HG03097 (cell line): ENCODE measurements around the gene SGSH.
"Not testable (repeated sequence)": the region's sequence is repeated elsewhere in the genome, so short reads cannot be mapped to it uniquely, and the experiment has no call there.

Experiments
- ATAC-seq: cut with Tn5 transposase; IDR thresholded peaks from one replicate; pipeline ENCODE4 v1.9.1; 2021; ENCODE audit not compliant: unreplicated experiment, low FRiP score

Gene SGSH

GRCh38 chr17:80220054-80220735, at the start of gene SGSH, which contains the start of gene SLC26A11:
SGSH (minus strand) TSS chr17:80220333; CDS start chr17:80220313, 20 bp downstream.
SLC26A11 (plus strand) TSS chr17:80220427; CDS start chr17:80221561, 1,134 bp downstream.
- no peak for ATAC-seq

GRCh38 chr17:80269405-80269807, 49.3 kb upstream of the SGSH start:
- ATAC-seq, result no peak

DNA sequence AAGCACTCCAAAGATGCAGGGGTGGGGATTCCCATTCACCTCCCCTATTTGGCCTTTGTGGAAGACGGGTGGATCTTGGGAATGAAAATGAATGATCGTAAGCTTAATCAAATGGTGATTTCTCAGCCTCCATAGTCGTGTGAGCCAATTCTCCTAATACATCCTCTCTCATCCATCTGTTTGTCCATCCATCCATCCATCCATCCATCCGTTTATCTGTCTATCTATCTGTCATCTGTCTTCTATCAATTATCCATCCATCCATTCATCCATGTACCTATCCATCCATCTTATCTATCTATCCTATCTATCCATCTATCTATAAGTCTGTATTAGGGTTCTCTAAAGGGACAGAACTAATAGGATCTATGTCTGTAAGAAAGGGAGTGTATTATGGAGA, 48.3 kb upstream of the SGSH start:
- ATAC-seq, result no peak

- no peak for ATAC-seq
Measured at GRCh38 chr17:80267391-80267790, 47.3 kb upstream of the SGSH start.

GRCh38 chr17:80265205-80266068, 45.3 kb upstream of the SGSH start:
- no peak for ATAC-seq

GRCh38 chr17:80264205-80265075, 44.3 kb upstream of the SGSH start:
- ATAC-seq, result no peak

DNA sequence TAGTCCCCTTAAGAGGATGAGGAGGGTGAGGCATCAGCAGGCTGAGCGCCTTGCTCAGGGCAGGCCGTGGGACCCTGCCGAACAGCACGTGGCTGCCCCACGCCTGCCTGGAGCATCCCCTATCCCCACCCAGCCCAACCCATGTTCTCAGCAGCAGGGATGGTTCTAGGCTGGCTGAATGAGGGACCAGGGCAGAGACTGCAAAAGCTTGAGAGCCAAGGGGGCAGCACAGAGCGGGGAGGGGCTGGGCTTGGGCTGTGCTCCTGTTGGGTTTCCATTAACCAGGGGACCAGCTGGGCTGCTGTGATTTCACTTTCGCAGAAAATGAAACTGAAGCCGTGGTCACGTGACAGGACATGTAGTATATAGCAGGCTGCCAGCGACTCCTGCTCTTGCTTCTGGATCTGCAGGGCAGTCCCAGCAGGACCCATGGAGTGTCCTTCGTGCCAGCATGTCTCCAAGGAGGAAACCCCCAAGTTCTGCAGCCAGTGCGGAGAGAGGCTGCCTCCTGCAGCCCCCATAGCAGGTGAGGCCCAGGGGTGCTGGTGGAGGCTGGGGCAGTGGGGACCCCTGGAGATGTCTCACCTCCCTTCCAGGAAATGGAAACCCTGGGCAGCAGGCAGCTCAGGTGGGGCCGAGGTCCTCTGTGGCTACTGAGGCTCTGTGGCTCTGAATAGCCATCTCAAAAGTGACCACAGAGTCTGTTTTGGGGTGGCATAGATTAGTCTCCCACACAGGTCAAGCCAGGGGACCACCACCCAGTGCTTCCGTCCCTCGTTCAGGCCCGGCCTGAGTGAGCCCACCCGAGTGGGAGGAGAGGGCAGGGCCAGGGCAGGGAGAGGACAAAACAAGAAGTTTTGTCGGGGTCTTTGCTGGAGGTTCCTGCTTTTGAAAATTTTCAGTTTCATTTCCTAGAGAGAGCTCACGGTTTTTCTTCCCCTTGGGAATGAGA, 43.4 kb upstream of the SGSH start:
- peak; percentile 38 for ATAC-seq

GRCh38 chr17:80262775-80263244, 42.7 kb upstream of the SGSH start:
- no peak for ATAC-seq

- no peak for ATAC-seq
Measured at GRCh38 chr17:80262291-80262690, 42.2 kb upstream of the SGSH start.

- ATAC-seq, result no peak
Measured at GRCh38 chr17:80261895-80262279, 41.8 kb upstream of the SGSH start.

- no peak for ATAC-seq
Measured at GRCh38 chr17:80261159-80261894, 41.2 kb upstream of the SGSH start.

DNA sequence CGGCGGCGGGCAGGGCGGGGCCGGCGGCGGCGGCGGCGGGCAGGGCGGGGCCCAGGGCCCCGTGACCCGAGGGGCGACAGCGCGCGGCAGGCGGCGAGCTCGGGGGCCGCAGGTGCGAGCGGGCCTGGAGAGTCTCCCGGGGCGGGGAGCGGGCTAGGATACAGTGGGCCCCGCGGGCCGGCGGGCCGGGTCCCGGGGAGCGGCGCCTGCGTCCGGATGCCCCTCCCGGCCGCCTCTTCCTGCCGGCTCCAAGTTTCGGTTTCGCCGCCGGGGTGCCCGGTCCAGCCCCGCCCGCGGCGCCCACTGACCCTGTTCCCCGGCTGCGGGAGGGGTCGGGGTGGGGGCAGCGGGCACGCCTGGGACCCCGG, 40.6 kb upstream of the SGSH start, which contains the start of gene RNF213:
RNF213 (plus strand) TSS at position 62 of the 368 bp plus-strand sequence. CDS start 2,830 bp downstream, outside the sequence.
- no peak for ATAC-seq

DNA sequence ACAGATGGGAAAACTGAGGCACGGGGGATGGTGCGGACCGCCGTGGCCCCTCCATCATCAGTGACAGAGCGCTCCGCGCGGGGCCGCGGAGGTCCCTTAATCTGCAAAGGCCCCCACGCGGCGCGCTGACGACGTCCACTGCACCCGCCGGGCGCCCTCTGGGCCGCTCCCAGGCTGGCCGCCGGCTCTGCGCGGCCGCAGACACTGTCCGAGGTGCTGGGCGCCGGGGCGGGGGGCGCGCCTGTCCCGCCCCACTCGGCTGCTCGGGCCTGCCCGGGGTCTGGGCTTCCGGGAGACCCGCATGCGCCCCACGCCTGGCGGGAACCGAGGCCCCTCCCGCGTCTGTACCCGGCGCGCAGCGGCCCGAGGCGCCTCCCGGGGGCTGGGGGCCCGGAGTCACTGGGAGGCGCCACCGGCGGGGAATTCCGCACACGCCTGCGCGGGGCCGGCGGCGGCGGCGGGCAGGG, 40.0 kb upstream of the SGSH start:
- ATAC-seq, result peak; percentile 30

DNA sequence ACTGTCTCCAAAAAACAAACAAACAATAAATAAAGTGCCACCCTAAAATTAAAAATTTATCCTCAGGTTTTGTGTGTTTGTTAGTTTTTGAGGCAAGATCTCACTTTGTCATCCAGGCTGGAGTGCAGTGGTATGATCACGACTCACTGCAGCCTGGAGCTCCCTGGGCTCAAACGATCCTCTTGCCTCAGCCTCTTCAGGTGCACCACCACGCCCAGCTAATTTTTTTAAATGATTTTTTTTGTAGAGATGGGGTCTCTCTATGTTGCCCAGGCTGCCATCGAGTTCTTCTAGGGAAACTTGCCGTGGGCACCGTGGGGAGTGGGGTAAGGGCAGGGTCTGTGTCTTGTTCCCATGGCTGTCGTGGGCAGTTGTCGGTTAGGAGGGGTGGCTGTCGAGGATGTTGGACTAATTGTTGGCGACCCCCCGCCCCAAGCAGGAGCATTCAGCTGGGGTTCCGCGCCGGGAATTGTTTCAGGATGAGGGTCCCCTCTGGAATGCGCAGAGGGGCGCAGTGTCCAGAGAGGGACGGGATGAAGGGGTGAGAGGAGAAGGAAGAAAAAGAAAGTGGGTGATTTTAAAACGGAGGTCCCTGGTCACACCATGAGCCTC, 39.4 kb upstream of the SGSH start:
- ATAC-seq, result no peak

DNA sequence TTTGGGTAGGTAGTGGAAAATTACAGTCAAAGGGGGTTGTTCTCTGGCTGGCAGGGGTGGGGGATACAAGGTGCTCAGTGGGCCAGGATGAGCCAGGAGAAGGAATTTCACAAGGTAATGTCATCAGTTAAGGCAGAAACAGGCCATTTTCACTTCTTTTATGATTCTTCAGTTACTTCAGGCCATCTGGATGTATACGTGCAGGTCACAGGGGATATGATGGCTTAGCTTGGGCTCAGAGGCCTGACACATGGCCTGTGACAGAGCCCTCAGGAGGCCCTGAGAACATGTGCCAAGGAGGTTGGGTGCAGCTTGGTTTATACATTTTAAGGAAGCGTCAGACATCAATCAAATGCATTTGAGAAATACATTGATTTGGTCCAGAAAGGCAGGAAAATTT, 38.2 kb upstream of the SGSH start:
- not testable (repeated sequence) for ATAC-seq

DNA sequence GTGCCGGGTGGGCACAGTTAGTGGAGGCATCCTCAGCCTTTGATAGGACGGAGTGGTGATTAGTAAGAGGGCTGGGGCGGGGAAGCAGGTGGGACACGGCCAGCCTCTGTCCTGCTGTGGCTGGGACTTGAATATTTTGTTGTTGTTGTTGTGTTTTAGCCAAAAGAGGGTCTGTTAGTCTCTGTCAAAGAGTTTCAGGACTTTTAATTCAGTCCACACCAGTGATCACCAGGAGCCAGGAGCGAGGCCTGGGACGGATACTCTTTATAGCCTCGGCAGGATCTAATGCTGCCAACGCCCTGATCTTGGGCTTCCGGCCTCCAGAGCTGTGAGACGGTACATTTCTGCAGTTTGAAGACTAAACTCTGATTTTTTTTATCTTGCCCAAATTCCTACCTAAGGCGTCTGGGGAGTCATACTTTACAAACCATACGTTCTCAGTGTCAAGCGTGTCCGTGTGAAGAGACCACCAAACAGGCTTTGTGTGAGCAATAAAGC, 37.6 kb upstream of the SGSH start:
- no peak for ATAC-seq

- ATAC-seq, result no peak
Measured at GRCh38 chr17:80256034-80256350, 35.9 kb upstream of the SGSH start.
